Globus pallidus (tissue), 1 donor: Measurements from ENCODE around the gene RFNG.

Experiments used
- DNase-seq: peaks from one replicate; pipeline ENCODE4 v3.0.0-alpha.2; 2015; ENCODE audit warnings: low spot score

RFNG gene

GRCh38 chr17:82077617-82078358 is 26.2 kb upstream of the RFNG start:
- no peak for DNase-seq

DNA sequence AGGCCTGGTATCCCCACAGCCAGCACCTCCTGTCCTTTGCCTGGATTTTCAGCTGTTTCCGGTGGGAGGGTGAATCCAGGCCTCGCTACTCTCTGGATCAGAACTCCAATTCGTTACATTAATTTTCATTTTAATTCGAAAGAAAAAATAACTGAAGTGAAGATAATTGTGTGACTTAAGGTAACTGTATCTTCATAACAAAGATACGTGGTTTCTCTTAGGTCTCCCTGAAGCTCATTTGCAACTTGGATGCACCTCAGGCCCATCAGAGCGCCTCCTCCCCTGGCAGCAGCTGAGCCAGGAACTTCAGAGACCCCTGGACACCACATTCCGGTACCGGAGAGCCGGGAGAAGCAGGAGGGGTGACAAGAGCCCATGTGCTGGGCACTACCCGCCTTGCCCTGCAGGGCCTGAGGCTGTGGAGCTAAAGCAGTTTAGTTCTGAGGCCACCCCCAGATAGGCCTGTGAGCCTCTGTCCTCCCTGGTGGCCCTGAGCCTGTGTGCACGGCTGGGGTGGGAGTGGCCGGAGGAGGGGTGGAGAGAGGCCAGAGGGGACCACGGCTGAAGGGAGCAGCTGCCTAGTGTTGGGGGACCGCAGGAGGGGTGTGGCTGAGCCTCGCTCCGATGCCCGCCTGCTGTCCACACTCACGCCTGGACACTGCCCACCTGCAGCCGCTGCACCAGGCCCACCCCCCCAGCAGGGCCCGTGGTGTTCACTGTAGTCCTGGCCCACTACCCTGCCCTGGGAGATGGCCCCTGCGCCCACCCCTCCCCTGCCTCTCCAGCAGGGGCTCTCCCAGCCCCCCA is 25.4 kb upstream of the RFNG start:
- no peak for DNase-seq

DNA sequence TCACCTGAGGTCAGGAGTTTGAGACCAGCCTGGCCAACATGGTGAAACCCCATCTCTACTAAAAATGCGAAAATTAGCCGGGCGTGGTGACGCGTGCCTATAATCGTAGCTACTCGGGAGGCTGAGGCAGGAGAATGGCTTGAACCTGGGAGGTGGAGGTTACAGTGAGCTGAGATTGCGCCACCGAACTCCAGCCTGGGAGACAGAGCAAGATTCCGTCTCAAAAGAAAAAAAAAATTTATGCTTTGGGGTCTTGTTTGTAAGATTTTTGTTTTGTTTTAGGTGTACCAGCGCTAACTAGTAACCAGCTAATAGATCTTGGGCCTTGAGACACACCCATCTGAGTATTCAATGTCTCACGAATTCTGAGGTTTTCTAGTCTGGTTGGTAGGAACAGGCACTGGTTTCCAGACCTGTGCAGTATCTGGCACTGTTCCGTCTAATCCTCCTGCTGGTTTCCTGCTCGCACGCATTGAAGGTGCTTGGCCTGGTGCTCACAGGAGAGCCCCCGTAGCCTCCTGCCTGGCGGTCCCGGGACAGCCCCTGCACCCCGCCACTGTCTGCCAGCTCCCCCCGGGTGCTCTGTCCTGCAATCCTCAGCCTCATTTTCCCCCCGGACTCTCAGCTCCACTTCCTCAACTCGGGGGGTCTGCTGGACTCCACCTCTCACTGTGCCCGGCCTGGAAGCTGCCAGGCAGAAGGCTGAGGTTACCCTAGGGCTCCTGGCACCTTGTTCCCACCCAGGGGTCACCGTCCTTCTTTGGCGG is 24.6 kb upstream of the RFNG start:
- no peak for DNase-seq

GRCh38 chr17:82073446-82073845 is 21.8 kb upstream of the RFNG start:
- DNase-seq, result no peak

- DNase-seq, result no peak
These were observed 21.2 kb upstream of the RFNG start for GRCh38 chr17:82072827-82073226.

GRCh38 chr17:82070611-82071010 is 19.0 kb upstream of the RFNG start:
- DNase-seq, result no peak

DNA sequence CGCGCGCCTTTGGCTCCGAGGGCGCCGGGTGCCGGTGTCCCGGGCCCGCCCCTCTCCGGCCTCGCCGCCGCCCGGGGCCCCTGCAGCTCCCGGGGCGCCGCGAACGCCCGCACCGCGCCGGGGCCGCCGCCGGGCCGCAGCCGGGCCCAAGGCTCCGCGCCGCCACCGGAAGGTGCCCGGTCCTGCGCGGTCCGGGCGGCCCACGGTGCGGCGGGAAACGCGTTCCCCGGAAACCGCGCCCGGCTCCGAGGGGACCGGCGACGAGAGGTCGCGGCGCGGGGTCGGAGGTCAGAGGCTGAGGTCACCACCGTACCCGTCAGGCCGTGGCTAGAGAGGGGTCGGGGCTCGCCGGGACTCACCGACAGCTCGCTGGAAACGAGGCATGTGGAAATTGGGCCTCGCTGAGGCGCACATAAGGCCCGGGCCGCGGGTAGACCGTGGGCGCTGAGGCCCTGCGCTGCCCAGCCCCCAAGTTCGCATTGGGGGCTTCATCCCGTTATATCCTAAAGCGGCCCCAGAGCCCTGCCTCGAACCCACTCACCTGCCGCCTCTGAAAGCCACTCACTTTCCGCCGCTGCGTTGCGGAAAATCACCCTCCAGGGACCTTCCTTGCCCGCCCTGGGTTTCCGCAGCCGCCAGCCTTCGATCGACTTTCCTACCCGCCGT is 14.2 kb upstream of the RFNG start, which contains the start of gene DUS1L:
TSS of gene DUS1L (minus strand) at position 167 of the 666 bp plus-strand sequence. CDS start 745 bp downstream, outside the sequence.
- DNase-seq, result peak; percentile 35

- DNase-seq, result no peak
These were observed 13.6 kb upstream of the RFNG start for GRCh38 chr17:82065193-82065637.

DNA sequence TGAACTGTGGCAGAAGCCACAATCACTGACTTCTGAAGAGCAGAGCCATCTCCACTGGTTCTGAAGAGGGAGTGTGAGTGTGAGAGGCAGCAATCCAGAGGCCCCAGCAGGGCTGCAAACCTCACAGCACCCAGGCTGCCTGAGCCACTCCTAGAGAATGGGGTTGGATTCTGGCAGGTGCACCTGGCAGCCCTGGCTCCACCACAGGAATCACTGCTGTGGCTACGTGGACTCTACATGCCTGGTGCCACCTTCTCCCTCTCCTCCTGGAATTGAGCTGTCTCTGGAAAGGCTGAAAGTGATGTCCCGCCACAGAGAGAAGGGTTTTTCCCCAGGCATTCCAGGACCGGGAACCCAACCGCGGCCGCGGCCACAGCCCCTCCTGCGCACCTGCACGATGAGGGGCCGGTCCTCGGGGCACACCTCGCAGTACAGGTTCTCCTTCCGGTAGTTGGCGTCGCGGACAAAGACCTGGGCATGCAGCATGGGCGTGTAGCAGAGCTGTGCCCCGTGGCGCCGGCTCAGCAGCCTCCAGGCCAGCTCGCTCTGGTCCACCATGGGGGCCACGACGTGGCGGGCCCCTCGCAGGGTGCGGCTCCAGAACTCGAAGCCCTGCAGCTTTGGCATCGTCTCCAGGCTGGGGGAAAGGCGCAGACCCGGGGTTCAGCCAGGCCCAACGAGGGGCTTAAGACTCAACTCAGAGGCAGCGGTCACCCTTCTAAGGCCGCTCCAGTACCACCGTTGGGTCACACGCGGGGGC is 13.0 kb upstream of the RFNG start:
- DNase-seq, result no peak

- no peak for DNase-seq
These were observed 12.1 kb upstream of the RFNG start for GRCh38 chr17:82063424-82064415.

- no peak for DNase-seq
These were observed 11.4 kb upstream of the RFNG start for GRCh38 chr17:82062984-82063368.

- no peak for DNase-seq
These were observed 10.7 kb upstream of the RFNG start for GRCh38 chr17:82062076-82062983.

DNA sequence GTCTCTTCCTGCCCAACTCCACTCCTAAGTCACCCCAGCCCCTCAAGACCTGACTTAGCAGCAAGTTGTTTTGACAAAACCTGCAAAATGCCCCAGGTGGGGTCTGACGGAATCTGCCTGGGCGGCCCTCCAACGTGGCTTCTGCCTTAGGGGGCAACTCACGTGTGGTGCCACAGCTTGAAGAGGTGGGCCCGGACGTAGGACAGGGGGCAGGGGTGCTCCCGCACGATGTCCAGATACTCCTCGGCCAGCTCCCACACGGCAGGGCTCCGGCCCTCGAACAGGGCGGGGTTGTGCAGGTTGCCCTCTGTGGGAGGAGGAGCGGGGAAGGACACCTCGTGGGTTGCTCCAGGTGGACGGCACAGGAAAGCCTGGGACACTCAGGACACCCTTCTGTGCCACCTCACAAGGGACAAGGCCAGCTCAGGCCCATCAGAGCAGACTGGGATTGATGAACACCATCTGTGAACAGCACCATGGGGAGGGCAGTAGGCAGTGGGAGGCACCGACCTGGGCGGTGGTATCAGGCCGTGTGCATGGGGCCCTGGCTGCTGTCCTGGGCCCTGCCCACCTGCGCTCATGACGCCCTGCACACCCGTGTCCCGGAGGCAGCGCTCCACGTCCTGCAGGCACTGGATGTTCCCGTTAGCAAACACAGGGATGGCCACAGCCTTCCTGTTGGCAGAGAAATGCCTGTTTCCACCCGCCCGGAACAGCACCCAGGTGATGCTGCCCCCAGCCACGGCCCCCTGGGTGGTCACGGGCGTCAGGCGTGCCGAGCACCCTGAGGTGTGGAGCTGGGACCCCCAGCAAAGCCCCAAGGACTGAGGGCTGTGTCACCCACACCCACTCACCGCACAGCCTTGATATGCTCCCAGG is 9.7 kb upstream of the RFNG start:
- no peak for DNase-seq

- no peak for DNase-seq
These were observed 9.0 kb upstream of the RFNG start for GRCh38 chr17:82060614-82061013.

GRCh38 chr17:82060001-82060380 is 8.4 kb upstream of the RFNG start:
- DNase-seq, result no peak

DNA sequence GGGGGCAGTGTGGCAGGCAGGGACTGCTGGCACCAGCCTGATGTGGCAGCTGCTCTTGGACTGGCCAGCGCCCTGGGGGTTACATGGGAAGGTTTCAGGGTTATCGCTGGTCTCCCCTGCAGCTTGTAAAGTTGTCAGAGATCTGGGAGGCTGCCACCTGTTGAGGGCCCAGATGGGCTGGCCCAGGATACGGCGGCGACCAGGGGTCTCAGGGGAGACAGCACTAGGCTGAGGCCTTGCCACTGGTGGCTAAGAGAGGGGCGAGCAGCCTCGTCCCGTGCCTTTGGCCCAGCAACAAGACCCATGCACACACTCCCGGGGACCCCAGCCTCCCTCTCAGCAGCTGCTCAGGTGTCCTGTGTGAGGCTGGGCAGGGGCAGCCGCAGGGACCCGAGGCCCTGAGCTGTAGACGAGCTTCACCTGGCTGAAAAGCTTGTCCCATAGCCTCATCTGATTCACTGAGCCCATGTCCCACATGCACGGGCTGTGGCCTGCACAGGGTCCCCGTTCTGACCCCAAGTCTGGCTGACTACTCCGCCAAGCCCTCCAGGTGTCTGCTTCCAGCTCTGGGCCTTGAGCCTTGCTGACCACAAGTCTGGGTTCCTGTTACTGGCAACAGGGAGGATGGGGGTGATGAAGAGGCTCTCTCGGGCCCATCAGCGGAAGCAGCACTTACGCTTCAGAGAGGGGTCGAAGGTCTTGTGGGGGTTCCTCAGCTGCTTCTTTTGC is 7.8 kb upstream of the RFNG start:
- DNase-seq, result no peak

- no peak for DNase-seq
These were observed 7.2 kb upstream of the RFNG start for GRCh38 chr17:82058855-82059249.
